HG02852 (cell line): ENCODE measurements around the gene IL17C.
"Not testable (repeated sequence)": the region's sequence is repeated elsewhere in the genome, so short reads cannot be mapped to it uniquely, and the experiment has no call there.

Experiments used
- ATAC-seq: cut with Tn5 transposase; IDR thresholded peaks from one replicate; pipeline ENCODE4 v1.9.1; 2021; ENCODE audit warnings: mild to moderate bottlenecking, moderate library complexity; ENCODE audit not compliant: unreplicated experiment

IL17C gene

GRCh38 chr16:88655733-88656281, 17.4 kb downstream of the IL17C start:
- ATAC-seq, result no peak

- ATAC-seq, result no peak
Measured at GRCh38 chr16:88656291-88656980, 18.1 kb downstream of the IL17C start.

GRCh38 chr16:88657371-88657770, 19.0 kb downstream of the IL17C start:
- no peak for ATAC-seq

DNA sequence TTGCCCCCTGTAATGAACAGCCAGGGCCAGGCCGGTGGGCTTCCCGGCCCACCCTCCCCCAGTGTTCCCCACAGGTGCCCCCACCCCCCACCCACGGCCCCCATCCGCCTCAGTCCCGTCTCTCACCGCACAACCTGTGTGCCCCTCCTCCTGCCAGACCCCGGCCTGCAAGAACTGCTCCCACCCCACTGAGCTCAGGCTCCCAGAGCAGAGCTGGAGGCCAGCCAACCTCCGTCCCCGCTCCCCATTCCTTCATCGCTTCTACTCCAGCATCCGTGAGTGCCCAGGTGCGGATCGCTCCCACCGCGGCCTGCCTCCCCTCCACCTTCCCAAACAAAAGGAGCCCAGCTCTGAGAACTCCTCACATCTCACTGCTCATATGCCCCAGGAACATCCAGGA, 20.3 kb downstream of the IL17C start:
- ATAC-seq, result no peak

GRCh38 chr16:88659160-88659559, 20.8 kb downstream of the IL17C start:
- ATAC-seq, result no peak

DNA sequence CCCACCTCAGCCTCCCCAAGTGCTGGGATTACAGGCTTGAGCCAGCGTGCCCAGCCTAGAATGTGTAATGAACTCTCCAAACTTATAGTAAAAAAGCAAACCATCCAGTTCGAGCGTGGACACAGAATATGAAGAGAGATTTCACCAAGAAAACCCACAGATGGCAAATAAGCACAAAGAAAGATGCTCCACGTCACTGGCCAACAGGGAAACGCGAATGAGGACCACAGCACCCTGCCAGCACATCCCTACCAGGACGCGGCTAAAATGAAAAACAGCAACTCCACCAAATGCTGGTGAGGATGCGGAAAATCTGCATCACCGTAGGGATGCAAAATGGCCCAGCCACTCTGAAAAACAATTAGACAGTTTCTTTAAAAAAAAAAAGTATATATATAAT, 23.1 kb downstream of the IL17C start:
- no peak for ATAC-seq

- no peak for ATAC-seq
Measured at GRCh38 chr16:88662222-88662842, 24.0 kb downstream of the IL17C start.

DNA sequence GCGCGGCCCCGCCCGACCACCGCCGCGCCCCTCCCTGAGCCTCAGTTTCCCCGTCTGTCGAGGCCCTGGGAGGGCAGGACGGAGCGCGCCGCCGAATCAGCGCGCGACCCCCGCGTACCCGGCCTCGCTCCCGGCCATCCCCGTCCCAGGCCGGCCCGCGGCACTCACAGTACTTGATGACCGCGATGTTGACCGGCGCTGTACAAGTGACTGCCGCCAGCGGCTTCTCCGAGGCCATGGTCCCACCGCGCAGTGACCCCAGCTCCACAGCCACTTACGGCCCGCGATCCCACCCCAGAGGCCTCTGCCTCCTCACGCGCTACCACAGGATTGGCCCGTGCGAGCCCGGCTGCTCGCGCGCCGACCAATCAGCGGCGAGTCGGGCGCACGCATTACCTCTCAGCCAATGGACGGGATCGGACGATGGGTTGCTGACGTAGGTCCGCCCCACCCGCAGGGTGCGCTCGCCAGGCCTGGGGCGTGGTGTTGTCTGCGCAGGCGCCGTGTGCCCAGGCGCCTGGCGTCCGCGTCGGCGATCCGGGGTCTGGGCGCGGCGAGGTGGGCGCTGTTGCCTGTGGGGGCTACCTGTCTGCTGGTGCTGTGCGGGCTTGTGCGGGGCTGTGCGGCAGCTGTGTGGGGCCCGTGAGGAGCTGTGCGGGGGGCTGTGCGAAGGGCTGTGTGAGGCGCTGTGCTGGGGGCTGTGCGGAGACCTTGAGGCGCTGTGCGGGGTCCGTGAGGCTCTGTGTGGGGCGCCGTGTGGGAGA, 24.7 kb downstream of the IL17C start, which contains the start of gene MVD:
TSS of gene MVD (minus strand) at position 249 of the 764 bp plus-strand sequence. CDS start at position 238, 11 bp downstream.
- peak; percentile 94 for ATAC-seq

DNA sequence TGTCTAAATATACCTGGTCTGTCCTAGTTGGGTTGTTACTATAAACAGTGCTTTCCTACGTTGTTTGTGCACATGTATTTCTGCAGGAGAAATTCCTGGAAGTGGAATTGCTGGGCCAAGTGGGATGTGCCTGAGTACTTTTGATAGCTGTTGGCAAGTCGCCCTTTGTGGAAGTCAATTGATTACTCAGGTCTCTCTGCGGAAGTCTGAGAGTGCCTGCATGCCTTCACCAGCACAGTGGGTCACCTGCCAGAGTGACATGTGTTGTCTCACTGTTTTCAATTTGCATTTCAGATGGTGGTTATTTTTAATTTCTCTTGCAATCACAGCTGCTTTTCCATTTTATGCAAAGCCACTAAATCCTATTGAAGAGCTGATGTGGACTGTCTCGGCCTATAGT, 26.8 kb downstream of the IL17C start:
- no peak for ATAC-seq

- no peak for ATAC-seq
Measured at GRCh38 chr16:88665570-88665969, 27.2 kb downstream of the IL17C start.

DNA sequence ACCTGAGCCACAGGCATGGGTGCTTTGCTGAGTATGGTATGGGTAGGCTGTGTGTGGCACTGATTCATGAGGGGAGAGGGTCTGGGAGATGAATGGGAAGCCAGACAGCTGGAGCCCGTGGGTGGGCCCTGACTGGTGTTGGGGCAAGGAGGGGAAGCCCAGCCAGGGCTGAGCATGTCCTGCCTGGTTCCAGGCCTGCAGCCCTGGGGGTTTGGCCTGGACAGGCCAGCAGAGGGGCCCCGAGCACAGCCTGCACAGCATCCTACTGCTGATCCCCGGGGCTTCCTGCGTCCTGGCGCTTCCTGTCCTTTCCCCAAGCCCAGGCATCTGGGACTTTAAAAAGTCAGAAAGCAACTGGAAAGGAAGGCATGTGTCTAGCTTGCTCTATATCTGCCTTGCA, 29.1 kb downstream of the IL17C start:
- no peak for ATAC-seq

DNA sequence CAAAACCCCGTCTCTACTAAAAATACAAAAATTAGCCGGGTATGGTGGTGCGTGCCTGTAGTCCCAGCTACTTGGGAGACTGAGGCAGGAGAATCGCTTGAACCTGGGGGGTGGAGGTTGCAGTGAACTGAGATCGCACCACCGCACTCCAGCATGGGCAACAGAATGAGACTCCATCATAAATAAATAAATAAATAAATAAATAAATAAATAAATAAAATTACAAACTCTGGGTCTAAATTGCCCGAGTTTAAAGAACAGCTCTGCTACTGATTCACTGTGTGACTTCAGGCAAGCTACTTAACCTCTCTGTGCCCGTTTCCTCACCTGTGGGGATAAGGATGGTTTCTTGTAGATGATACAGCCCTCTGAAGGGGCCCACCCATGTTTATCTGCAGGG, 31.1 kb downstream of the IL17C start:
- ATAC-seq, result not testable (repeated sequence)

- ATAC-seq, result no peak
Measured at GRCh38 chr16:88669980-88670379, 31.6 kb downstream of the IL17C start.

DNA sequence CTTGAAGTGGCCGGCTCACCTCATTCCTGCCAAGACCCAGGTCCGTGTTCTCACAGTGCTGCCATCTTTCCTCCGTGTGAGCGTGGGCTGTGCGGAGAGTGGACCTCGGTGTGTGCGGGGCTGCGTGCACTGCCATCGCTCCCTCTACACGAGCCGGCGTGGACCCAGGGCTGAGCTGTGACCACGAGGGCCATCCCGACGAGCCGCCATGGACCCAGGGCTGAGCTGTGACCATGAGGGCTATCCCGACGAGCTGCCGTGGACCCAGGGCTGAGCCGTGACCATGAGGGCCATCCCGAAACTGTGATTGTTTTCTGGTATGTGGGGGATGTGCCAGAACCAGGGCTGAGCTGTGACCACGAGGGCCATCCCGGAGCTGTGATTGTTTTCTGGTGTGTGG, 33.4 kb downstream of the IL17C start:
- no peak for ATAC-seq

- ATAC-seq, result no peak
Measured at GRCh38 chr16:88672776-88673175, 34.4 kb downstream of the IL17C start.

GRCh38 chr16:88673716-88674379, 35.5 kb downstream of the IL17C start:
- peak; percentile 66 for ATAC-seq

DNA sequence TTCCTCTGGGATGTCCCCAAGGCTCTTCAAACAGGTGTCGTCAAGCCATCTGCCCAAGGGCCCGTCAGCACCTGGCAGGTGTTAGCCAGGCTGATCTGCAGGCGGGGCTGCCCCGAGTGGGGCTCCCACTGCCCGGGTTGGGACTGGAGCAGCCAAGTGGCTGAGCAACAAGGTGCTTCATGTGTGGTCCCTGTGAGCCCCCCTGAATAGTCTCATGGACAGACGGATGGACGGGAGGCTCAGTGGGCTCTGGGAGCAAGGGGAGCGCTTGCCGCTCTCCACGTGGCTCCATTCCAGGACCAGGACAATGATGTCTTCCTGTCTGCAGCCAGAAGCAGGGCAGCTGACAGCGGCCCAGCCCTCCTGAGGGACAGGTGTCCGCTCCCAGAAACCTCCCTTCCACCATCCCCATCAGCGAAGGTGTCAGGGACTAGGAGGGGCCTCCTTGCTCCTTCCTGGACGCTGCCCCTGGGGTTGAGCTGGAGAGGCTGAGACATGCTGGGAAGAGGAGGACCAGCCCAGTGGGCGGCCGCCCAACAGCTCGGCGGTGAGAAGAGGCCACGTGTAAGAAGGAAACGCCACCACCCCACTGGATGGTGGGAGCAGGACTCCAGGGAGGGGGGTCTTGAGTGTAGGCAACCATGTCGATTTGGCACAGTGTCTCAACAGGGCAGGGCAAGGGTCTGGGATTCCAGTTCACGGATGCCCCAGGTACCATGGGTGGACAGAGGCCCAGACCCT, 38.3 kb downstream of the IL17C start:
- no peak for ATAC-seq

GRCh38 chr16:88677721-88678120, 39.3 kb downstream of the IL17C start:
- no peak for ATAC-seq

- ATAC-seq, result no peak
Measured at GRCh38 chr16:88678224-88678979, 40.0 kb downstream of the IL17C start.
